GM18873 (cell line): ENCODE results near the gene GMEB2.

Source experiments
- ATAC-seq: cut with Tn5 transposase; IDR thresholded peaks from one replicate; pipeline ENCODE4 v1.9.1; 2021; ENCODE audit warnings: mild to moderate bottlenecking, moderate library complexity, moderate number of reproducible peaks; ENCODE audit not compliant: unreplicated experiment, low FRiP score

The GMEB2 gene

DNA sequence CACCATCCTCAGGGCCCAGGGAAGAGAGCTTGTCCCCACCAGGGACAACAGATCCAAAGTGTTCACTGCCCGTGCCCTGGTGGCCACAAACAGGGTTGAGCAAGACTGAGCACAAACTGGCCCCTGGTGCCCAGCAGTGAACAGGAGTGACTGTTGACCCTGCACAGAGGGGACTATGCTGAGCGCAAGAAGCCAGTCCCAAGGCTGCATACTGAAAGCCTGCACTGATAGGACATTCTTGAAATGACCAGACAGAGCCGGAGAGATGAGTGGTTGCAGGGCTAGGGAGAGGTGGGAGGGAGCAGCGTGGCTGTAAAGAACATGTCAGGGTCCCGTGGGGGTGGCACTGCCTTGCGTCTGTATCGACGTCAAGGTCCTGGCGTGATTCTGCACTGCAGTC is 75.8 kb downstream of the GMEB2 start:
- ATAC-seq = no peak

GRCh38 chr20:63549679-63550282 is 77.1 kb downstream of the GMEB2 start:
- no peak for ATAC-seq

GRCh38 chr20:63549019-63549418 is 77.9 kb downstream of the GMEB2 start:
- no peak for ATAC-seq

DNA sequence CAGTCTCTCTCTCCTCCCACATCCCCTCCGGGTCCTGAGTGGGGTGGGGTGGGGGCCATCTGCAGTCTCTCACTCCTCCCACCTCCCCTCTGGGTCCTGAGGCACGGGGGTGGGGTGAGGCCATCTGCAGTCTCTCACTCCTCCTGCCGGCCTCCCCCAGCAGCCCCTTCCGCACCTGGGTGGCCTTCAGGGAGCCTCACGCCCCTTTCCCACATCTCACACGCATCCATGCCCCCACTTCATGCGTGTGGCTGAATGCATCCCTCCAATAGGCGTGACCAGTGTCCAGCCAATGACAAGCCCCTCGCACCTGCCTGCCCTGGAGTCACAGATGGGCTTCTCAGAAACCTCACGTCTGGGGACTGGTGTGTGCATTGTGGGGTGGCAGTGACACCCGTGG is 78.4 kb downstream of the GMEB2 start:
- ATAC-seq = no peak

DNA sequence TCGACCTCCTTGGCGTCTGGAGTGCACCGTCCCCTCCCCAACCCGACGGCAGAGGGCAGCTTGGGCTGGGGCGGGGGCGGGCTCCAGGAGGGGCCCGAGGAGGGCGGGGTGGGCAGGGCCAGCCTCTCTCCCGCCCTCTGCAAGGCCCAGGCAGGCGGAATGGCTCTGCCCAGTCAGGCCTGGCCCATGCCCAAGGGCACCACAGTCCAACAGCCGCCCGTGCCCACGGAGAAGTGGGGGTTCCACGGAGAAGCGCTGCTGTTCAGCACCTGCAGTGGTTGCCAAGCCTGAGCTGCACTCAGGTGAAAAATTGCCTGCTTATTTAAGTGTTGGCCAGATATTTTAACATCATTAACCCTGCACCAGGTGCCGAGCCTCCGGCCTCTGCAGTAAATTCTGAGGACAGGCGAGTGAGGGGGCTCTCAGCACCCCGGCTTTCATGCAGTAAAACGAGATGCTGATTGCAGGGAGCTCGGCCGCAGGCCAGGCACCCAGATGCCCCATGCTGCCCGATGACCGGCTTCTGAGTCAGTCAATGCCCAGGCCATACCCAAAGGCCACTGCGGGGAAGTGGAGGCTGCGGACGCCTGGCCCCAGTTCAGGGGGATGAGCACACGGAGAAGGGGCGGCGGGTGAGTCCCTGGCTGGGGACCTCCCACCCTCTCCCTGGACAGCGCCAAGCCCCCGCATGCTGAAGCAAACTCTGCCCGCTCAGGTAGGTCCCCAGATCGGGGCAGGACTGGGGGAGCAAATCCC is 79.0 kb downstream of the GMEB2 start, which contains the start of gene SRMS:
TSS of gene SRMS (minus strand) at position 25 of the 756 bp plus-strand sequence. CDS start 286 bp downstream, outside the sequence.
- ATAC-seq = no peak

DNA sequence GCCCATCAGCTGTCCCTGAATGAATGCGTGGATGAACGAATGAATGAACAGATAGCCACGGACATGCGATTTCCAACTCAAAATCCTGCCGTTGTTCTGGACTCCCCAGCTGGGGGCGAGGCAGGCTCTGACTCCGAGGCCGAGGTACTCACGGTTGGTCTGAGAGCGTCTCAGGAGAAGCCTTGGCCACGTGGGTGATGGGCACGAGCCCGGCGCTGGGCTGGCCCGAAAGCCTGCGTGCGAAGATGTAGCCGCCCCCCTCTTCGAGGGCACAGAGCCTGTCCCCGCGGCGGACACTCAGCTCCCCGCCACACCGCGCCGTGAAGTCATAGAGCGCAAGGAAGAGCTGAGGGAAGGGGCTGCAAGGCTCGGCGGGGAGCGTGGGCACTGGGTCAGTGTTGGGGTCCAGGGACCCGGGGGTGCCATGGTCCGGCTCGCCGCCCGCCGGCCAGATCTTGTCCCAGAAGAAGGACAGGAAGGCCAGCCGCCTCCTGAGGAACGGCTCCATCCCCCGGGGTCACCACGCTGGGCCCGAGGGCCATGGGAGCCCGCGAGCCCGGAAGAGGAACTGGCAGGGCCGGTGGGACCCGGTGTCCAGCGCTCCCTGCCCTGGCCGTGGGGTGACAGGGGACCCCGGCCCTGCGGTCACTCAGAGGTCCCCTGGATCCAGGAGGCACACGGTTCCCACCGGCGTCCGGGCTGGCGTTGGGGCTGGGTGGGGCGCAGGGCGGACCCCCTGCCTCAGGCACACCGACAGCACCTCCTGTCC is 79.8 kb downstream of the GMEB2 start:
- no peak for ATAC-seq

GRCh38 chr20:63546256-63546955 is 80.5 kb downstream of the GMEB2 start:
- ATAC-seq = no peak

GRCh38 chr20:63545814-63546213 is 81.1 kb downstream of the GMEB2 start:
- no peak for ATAC-seq

DNA sequence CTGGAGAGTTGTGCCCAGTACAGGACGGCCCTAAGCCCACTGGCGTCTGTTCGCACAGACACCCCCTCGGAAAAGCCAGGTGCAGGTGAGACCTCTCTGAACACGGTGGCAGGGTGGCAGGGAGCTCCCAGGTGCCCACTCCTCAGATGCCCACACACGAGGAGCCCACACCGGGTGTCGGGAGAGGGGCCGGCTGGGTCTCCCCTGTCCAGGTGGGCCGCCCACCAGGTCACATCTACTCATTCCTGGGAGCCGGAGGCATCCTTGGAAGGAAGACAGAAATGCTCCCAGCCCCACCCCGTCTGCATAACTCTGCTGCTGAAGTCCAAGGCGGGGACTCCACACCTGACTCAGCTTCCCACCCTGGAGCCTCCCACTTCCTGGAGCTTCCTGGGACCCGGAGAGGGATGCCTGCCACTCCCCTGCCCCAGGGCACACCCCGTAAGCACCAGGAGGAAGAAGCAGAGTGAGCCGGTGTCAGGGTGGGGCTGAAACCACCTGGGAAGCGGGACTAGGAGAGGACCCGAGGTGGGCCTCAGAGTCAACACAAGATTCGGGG is 81.9 kb downstream of the GMEB2 start:
- no peak for ATAC-seq

GRCh38 chr20:63544241-63544957 is 82.5 kb downstream of the GMEB2 start:
- no peak for ATAC-seq

GRCh38 chr20:63543733-63544132 is 83.2 kb downstream of the GMEB2 start:
- ATAC-seq = no peak

- ATAC-seq = no peak
These were observed 83.8 kb downstream of the GMEB2 start for GRCh38 chr20:63543131-63543530.

GRCh38 chr20:63542696-63543095 is 84.2 kb downstream of the GMEB2 start:
- ATAC-seq = no peak

DNA sequence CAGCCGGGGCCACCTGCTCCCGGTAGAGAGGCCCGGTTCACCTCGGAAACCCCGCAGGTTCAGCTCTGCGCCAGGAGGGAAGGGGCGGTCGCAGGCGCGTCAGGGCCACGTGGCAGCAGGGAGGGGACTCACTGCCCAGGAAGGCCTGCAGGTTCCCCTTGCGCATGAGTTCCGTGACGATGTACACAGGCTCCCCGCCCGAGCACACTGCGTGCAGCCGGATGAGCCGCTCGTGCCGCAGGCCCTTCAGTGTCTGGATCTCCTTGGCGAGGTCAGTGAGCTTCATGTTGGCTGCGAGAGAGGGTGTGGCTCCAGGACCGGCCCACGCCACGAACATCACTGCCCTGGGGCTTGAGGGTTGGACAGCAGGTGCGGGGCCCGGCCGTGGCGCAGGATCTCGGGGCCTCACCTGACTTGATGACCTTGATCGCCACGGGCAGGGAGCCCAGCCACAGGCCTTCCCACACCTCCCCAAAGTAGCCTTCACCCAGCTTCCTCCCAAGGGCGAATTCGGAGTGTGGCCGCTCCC is 84.8 kb downstream of the GMEB2 start:
- ATAC-seq = no peak

DNA sequence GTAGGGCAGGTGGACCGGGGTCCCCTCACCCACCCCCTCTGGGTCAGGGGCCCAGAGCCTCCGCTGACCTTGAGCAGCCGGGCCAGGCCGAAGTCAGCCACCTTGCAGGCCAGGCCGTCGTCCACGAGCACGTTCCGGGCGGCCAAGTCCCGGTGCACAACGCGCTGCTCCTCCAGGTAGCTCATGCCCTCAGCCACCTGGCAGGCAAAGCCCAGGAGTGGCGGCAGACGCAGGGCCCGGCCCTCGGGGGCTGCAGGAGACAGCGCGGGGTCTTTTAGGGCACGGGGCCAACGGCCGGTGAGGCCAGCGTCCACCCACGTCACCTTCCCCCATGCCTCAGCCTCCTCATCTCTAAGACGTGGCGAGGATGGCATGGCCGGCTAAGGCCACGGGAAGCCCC is 85.5 kb downstream of the GMEB2 start:
- ATAC-seq = no peak

DNA sequence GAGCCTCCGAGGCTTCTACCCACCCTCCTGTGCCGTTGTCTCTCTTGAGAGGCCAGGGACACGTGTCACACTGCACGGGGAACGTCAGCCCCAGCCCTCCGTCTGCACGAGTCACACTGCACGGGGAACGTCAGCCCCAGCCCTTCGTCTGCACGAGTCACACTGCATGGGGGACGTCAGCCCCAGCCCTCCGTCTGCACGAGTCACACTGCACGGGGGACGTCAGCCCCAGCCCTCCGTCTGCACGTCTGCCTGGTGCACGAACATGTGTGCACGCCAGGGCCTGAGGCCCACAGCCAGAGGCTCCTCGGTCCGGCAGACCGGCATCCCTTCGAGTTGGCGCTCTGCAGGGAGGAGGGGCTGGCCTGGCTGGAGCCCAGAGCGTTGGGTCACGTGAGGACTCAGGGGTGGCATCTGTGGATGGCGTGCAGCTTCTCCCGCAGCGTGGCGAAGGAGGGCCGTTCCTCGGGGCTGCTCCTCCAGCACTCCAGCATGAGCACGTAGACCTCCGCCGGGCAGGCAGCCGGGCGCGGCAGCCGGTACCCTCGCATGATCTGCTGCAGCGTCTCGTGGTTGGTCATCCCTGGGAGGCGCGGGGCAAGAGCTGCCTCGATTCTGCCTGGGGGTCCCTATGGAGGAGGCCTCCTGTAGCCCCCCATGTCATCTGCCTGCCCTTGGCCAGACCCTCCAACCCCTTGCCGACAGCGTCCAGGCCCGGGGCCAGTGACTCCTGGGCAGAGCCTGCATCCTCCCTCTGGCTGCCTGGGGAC is 86.3 kb downstream of the GMEB2 start:
- ATAC-seq = no peak

DNA sequence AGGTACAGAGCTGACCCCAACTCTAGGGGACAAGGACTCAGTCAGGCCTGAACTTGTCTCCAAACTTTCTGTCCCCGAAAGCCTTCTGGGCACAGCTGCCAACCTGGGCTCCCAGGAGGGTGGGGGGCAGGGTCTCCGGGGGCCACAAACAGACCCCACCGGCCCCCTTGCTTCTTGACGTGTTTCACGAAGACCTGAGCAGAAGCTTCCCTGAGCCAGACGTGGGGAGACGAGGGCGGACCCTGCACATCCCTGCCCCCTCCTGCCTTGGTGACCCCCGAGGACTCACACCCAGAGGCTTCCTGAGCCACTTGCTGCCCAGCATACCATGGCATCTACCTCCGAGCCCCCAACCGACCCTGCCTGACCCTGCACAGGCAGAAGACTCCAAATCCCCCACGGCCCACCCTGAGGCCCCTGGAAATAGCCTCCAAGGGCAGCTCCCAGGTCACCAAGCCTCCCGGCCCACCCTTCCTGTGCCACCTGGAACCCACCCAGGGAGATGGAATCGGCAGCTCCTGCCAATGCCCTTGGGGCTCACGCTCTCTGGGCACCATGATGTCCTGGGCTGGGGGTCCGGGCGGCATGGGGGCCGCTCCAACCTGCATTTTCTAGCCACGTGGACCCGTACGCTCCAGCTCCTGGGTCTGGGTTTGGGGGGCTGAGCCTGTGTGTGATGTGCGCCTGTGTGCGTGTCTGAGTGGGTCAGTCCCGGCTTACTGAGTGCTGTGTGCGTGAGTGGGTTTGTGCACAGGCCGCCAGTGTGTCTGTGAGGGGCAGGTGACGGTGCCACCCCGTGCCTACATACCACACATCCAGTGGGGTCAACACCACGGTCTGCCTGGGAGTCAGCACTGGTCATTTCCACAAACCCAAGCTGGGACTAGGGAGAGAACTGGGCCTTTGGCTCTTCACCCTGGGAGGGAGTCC is 87.2 kb downstream of the GMEB2 start:
- no peak for ATAC-seq

GRCh38 chr20:63539092-63539430 is 87.8 kb downstream of the GMEB2 start:
- ATAC-seq = no peak
